RPMI8226 (cell line): ENCODE measurements around the gene AK8.

ENCODE experiments used
- DNase-seq: peaks from one replicate; pipeline ENCODE4 v3.0.0-alpha.2; 2015

Gene AK8

GRCh38 chr9:132710333-132710732 lies 167.8 kb downstream of the AK8 start:
- no peak for DNase-seq

- peak; percentile 64 for DNase-seq
Observed at GRCh38 chr9:132708769-132709430, 169.2 kb downstream of the AK8 start.

- DNase-seq = no peak
Observed at GRCh38 chr9:132708239-132708638, 169.8 kb downstream of the AK8 start.

GRCh38 chr9:132703336-132703735 lies 174.7 kb downstream of the AK8 start:
- no peak for DNase-seq

- no peak for DNase-seq
Observed at GRCh38 chr9:132702254-132702653, 175.8 kb downstream of the AK8 start.

GRCh38 chr9:132699956-132700355 lies 178.1 kb downstream of the AK8 start:
- DNase-seq = no peak

GRCh38 chr9:132698989-132699388 lies 179.1 kb downstream of the AK8 start:
- DNase-seq = no peak

GRCh38 chr9:132697230-132697629 lies 180.9 kb downstream of the AK8 start:
- DNase-seq = no peak

- DNase-seq = peak; percentile 32
Observed at GRCh38 chr9:132694144-132694543, 183.9 kb downstream of the AK8 start.

- no peak for DNase-seq
Observed at GRCh38 chr9:132690696-132691095, 187.4 kb downstream of the AK8 start.

- DNase-seq = no peak
Observed at GRCh38 chr9:132683873-132684272, 194.2 kb downstream of the AK8 start.

- DNase-seq = no peak
Observed at GRCh38 chr9:132681561-132681960, 196.5 kb downstream of the AK8 start.

- DNase-seq = no peak
Observed at GRCh38 chr9:132679946-132680625, 198.0 kb downstream of the AK8 start.

- no peak for DNase-seq
Observed at GRCh38 chr9:132677976-132678375, 200.1 kb downstream of the AK8 start.
